A549 (cell line): ENCODE measurements around the gene LCE1A. TPM values are rescaled to one million over a fixed set of nuclear protein-coding genes. Genes with fewer than 3 reads are reported as not detected.

Source experiments
- ATAC-seq, 2 experiments: fragments of 200-7000 bp in 1 of 2; fragments of >200 bp in 1 of 2; cut with Nextera tagmentation in 1 of 2; cut with Tn5 transposase in 1 of 2; 3 replicates each; pipeline versions ENCODE4 v1.8.0 to v1.9.1; 2018 to 2020; ENCODE audit warnings: mild to moderate bottlenecking in 1 of 2, moderate library complexity in 1 of 2
- CTCF ChIA-PET: fragments of 300-600 bp; sonication (Branson Sonifier 250); formaldehyde crosslinking; extraction: SDS; loops from one replicate; lab custom pipeline; 2021; ENCODE audit warnings: antibody characterized with exemption, inconsistent platforms; lab: Yijun Ruan, JAX
- POLR2A ChIA-PET: fragments of 350-600 bp; formaldehyde crosslinking; extraction: SDS; loops from one replicate; lab custom pipeline; 2021; ENCODE audit warnings: antibody characterized with exemption, inconsistent platforms; lab: Yijun Ruan, JAX
- DNase-seq, 2 experiments: peaks; one replicate each; pipeline versions ENCODE4 v3.0.0 to v3.0.0-alpha.2; 2011 to 2016; ENCODE audit warnings: low read depth in 1 of 2, low spot score in 1 of 2
- FAIRE-seq: peaks from 2 replicates; lab custom pipeline; 2011; peaks lifted over from hg19 to GRCh38; lab: Jason Lieb, UNC
- H3K27ac ChIP-seq, 2 experiments: fragments of >200 bp; sonication (Bioruptor Twin); formaldehyde crosslinking; 3 replicates each; pipeline ENCODE4 v1.5.1; 2016 to 2017
- H3K4me1 ChIP-seq: fragments of >200 bp; sonication (Bioruptor Twin); formaldehyde crosslinking; 3 replicates; pipeline ENCODE4 v1.6.1; 2016
- H3K4me2 ChIP-seq: fragments of >200 bp; sonication (Bioruptor Twin); formaldehyde crosslinking; 3 replicates; pipeline ENCODE4 v1.6.1; 2016
- H3K4me3 ChIP-seq: fragments of >200 bp; sonication (Bioruptor Twin); formaldehyde crosslinking; 3 replicates; pipeline ENCODE4 v1.5.1; 2016
- H3K9me3 ChIP-seq: fragments of >200 bp; sonication (Bioruptor Twin); formaldehyde crosslinking; 3 replicates; pipeline ENCODE4 v1.6.1; 2016
- CBX2 ChIP-seq: fragments of 200-600 bp; sonication (generic); IDR thresholded peaks from 2 replicates; pipeline ENCODE4 v1.6.1; 2016; ENCODE audit warnings: low read depth, mild to moderate bottlenecking, borderline replicate concordance
- CTCF ChIP-seq: fragments of >200 bp; sonication (Bioruptor Twin); formaldehyde crosslinking; IDR thresholded peaks from 3 replicates; pipeline ENCODE4 v1.5.1; 2016
- ESRRA ChIP-seq: fragments of 150-350 bp; IDR thresholded peaks from 2 replicates; pipeline ENCODE4 v1.6.1; 2014; ENCODE audit warnings: mild to moderate bottlenecking, low read length, borderline replicate concordance
- GATA3 ChIP-seq: IDR thresholded peaks from 2 replicates; pipeline ENCODE4 v1.6.1; 2012; ENCODE audit warnings: borderline replicate concordance
- HDAC2 ChIP-seq: fragments of 200-600 bp; sonication (generic); IDR thresholded peaks from 2 replicates; pipeline ENCODE4 v1.6.1; 2016
- HOXA7 ChIP-seq: fragments of 250-450 bp; sonication (Bioruptor Pico); IDR thresholded peaks from 2 replicates; pipeline ENCODE4 v1.5.0; 2020; ENCODE audit warnings: mild to moderate bottlenecking, moderate library complexity
- HOXB13 ChIP-seq: fragments of 250-450 bp; sonication (Bioruptor Pico); IDR thresholded peaks from 2 replicates; pipeline ENCODE4 v1.5.0; 2020; ENCODE audit warnings: low read depth, mild to moderate bottlenecking, moderate library complexity
- JUNB ChIP-seq: fragments of >200 bp; sonication (Bioruptor Twin); formaldehyde crosslinking; IDR thresholded peaks from 2 replicates; pipeline ENCODE4 v1.6.1; 2016
- MAZ ChIP-seq: fragments of 150-350 bp; IDR thresholded peaks from 2 replicates; pipeline ENCODE4 v1.6.1; 2014; ENCODE audit warnings: antibody characterized with exemption, low read depth, low read length, borderline replicate concordance
- PBX3 ChIP-seq: IDR thresholded peaks from 2 replicates; pipeline ENCODE4 v1.6.1; 2012
- POLR2A ChIP-seq: IDR thresholded peaks from 2 replicates; pipeline ENCODE4 v1.6.1; 2012; ENCODE audit warnings: mild to moderate bottlenecking, low read length
- RFX5 ChIP-seq: fragments of 450-650 bp; IDR thresholded peaks from 2 replicates; pipeline ENCODE4 v1.7.1; 2014; ENCODE audit warnings: antibody characterized with exemption, mild to moderate bottlenecking, moderate library complexity
- SMC3 ChIP-seq: fragments of >200 bp; sonication (Bioruptor Twin); formaldehyde crosslinking; IDR thresholded peaks from 3 replicates; pipeline ENCODE4 v1.6.1; 2018; ENCODE audit warnings: inconsistent platforms
- ZC3H11A ChIP-seq: fragments of 450-650 bp; IDR thresholded peaks from 2 replicates; pipeline ENCODE4 v1.6.1; 2014; ENCODE audit warnings: antibody characterized with exemption, mild to moderate bottlenecking
- ZNF302 ChIP-seq: fragments of 250-450 bp; sonication (Bioruptor Pico); IDR thresholded peaks from 2 replicates; pipeline ENCODE4 v1.9.0; 2021; ENCODE audit warnings: inconsistent platforms, mild to moderate bottlenecking, moderate library complexity
- WGBS: methylation state at CpG from one replicate; pipeline ENCODE4 v1.1.6; 2017; ENCODE audit errors: missing lambda C conversion rate; 5-methylcytosine and 5-hydroxymethylcytosine counted together
- polyA plus RNA-seq, 4 experiments: library from polyadenylated mRNA; depleted of rRNA in 3 of 4; stranded (reverse); fragments of >200 nt; fragmentation: RNase III in 1 of 4; extraction: RNeasy Plus Mini Kit Qiagen cat#74134 plus additional on column Dnase treatment in 1 of 4; gene quantifications; 2 replicates in 3 of 4; 3 replicates in 1 of 4; pipeline ENCODE4 v1.2.3, GENCODE V29; 2011 to 2017
- TF ChIP-seq, protein P1 (sequence below): fragments of 250-450 bp; sonication (Bioruptor Pico); IDR thresholded peaks from 2 replicates; pipeline ENCODE4 v1.5.0; 2020; ENCODE audit warnings: low read depth, mild to moderate bottlenecking, moderate library complexity
- TF ChIP-seq, protein P2 (sequence below): fragments of 150-350 bp; IDR thresholded peaks from 2 replicates; pipeline ENCODE4 v1.6.1; 2014; ENCODE audit warnings: low read depth, mild to moderate bottlenecking, low read length
- TF ChIP-seq, protein P3 (sequence below): fragments of 200-600 bp; sonication (generic); IDR thresholded peaks from 2 replicates; pipeline ENCODE4 v1.6.1; 2016; ENCODE audit warnings: antibody characterized with exemption, mild to moderate bottlenecking, moderate library complexity

The LCE1A gene
- polyA plus RNA-seq, 2 of the 4 experiments (the other 2 are of a cell fraction): not detected

- TF ChIP-seq RFX5: no peak
- no peak for TF ChIP-seq HOXA7
- TF ChIP-seq HDAC2: no peak
- no peak for TF ChIP-seq SMC3
- TF ChIP-seq, protein P1, sequence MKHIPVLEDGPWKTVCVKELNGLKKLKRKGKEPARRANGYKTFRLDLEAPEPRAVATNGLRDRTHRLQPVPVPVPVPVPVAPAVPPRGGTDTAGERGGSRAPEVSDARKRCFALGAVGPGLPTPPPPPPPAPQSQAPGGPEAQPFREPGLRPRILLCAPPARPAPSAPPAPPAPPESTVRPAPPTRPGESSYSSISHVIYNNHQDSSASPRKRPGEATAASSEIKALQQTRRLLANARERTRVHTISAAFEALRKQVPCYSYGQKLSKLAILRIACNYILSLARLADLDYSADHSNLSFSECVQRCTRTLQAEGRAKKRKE (CRISPR knock-in tag): no peak
- TF ChIP-seq JUNB: no peak
- no peak for TF ChIP-seq ZC3H11A
- ATAC-seq: no peak
- H3K4me2 ChIP-seq: no peak within 1 kb of the TSS
- no peak within 1 kb of the TSS for H3K4me3 ChIP-seq
- no peak for FAIRE-seq
- ChIA-PET CTCF (no interaction called here), POLR2A (no interaction called here)
- no peaks in the 10 kb centered on the region for H3K4me1 ChIP-seq
- no peak for DNase-seq
- H3K9me3 ChIP-seq: no peaks in the 10 kb centered on the region
- 0% methylated on average over 3 of the region's 3 CpGs for WGBS
- no peak within 1 kb of the TSS for H3K27ac ChIP-seq
Measured at GRCh38 chr1:152859696-152860095, 32.4 kb downstream of the LCE1A start, which contains the start of gene LCE7A. LCE7A (plus strand) TSS chr1:152859996; CDS start chr1:152860698, 702 bp downstream.

GRCh38 chr1:152860129-152860528 lies 32.9 kb downstream of the LCE1A start:
- ATAC-seq: no peak
- no peaks in the 10 kb centered on the region for H3K4me1 ChIP-seq
- WGBS: 5% methylated on average over 3 of the region's 3 CpGs
- H3K4me2 ChIP-seq: no peak overlapping the region
- CTCF ChIA-PET: interaction anchor here (0.8 kb wide), 1 partner anchor 206 kb away, joined by 4 read pairs; no protein-coding TSS in a partner anchor
- DNase-seq: no peak
- no peak for TF ChIP-seq PBX3
- TF ChIP-seq ZNF302 (CRISPR knock-in tag): no peak
- no peak for TF ChIP-seq ESRRA
- TF ChIP-seq CBX2: no peak
- no peak for TF ChIP-seq HOXB13
- TF ChIP-seq, protein P1 (CRISPR knock-in tag): no peak
- TF ChIP-seq POLR2A: no peak
- TF ChIP-seq, protein P2, sequence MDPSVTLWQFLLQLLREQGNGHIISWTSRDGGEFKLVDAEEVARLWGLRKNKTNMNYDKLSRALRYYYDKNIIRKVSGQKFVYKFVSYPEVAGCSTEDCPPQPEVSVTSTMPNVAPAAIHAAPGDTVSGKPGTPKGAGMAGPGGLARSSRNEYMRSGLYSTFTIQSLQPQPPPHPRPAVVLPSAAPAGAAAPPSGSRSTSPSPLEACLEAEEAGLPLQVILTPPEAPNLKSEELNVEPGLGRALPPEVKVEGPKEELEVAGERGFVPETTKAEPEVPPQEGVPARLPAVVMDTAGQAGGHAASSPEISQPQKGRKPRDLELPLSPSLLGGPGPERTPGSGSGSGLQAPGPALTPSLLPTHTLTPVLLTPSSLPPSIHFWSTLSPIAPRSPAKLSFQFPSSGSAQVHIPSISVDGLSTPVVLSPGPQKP: no peak
- no peak for TF ChIP-seq GATA3
- no peak for TF ChIP-seq CTCF
- TF ChIP-seq, protein P3, sequence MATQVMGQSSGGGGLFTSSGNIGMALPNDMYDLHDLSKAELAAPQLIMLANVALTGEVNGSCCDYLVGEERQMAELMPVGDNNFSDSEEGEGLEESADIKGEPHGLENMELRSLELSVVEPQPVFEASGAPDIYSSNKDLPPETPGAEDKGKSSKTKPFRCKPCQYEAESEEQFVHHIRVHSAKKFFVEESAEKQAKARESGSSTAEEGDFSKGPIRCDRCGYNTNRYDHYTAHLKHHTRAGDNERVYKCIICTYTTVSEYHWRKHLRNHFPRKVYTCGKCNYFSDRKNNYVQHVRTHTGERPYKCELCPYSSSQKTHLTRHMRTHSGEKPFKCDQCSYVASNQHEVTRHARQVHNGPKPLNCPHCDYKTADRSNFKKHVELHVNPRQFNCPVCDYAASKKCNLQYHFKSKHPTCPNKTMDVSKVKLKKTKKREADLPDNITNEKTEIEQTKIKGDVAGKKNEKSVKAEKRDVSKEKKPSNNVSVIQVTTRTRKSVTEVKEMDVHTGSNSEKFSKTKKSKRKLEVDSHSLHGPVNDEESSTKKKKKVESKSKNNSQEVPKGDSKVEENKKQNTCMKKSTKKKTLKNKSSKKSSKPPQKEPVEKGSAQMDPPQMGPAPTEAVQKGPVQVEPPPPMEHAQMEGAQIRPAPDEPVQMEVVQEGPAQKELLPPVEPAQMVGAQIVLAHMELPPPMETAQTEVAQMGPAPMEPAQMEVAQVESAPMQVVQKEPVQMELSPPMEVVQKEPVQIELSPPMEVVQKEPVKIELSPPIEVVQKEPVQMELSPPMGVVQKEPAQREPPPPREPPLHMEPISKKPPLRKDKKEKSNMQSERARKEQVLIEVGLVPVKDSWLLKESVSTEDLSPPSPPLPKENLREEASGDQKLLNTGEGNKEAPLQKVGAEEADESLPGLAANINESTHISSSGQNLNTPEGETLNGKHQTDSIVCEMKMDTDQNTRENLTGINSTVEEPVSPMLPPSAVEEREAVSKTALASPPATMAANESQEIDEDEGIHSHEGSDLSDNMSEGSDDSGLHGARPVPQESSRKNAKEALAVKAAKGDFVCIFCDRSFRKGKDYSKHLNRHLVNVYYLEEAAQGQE: no peak
- no peak for TF ChIP-seq ZC3H11A
- TF ChIP-seq HDAC2: no peak
- no peak for TF ChIP-seq MAZ
- H3K27ac ChIP-seq: no peak overlapping the region
- no peak for FAIRE-seq
- no peak overlapping the region for H3K4me3 ChIP-seq
- POLR2A ChIA-PET: no interaction called here
- H3K9me3 ChIP-seq: no peaks in the 10 kb centered on the region
